HCEC 1CT (cell line): ENCODE results near the gene DSCAM.
"Not testable (repeated sequence)": the region's sequence is repeated elsewhere in the genome, so short reads cannot be mapped to it uniquely, and the experiment has no call there.

Source experiments
- DNase-seq: peaks from one replicate; pipeline ENCODE4 v3.0.0-alpha.2; 2017

The DSCAM gene

GRCh38 chr21:40345711-40346321, 501.1 kb downstream of the DSCAM start:
- DNase-seq, result no peak

GRCh38 chr21:40340357-40340756, 506.6 kb downstream of the DSCAM start:
- DNase-seq, result no peak

- no peak for DNase-seq
Observed at GRCh38 chr21:40339050-40339449, 507.9 kb downstream of the DSCAM start.

DNA sequence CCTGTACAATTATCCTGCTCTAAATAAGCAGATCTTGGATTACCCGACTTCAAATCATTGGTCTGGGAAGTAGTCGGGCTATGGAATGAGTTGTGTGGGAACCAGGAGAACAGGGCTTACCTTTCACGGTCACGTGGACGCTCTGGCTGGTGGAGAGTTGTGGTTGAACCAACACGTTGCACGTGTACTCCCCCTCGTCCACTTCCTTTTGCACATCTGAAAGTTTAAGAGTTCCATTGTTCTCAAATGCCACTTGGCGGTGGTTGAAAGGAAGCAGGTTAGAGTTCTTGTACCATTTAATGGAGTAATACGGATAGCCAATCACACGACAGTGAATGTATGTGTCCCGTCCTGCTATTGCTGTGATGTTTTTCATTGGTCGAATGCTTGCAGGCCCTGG, 509.0 kb downstream of the DSCAM start:
- DNase-seq, result no peak

GRCh38 chr21:40335704-40336103, 511.3 kb downstream of the DSCAM start:
- no peak for DNase-seq

GRCh38 chr21:40334159-40334558, 512.8 kb downstream of the DSCAM start:
- DNase-seq, result no peak

- no peak for DNase-seq
Observed at GRCh38 chr21:40333731-40334130, 513.2 kb downstream of the DSCAM start.

DNA sequence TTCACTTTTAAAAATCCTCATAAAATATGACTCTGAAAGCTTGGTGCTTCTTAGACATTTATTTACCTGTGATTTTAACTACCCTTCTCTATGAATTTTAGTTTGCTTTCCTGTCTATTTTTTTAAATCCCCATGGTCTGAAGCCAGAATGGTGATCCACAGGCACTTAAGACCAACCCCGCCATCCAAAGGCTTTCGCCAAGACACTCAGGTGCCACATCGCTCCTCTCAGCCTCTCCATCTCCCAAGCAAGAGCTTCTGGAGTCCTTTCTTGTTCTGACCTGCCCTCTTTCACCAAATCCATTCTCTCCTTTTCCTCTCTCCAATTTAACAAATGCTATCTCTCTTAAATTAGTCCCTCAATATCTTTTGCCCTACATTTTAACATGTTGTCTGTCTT, 515.2 kb downstream of the DSCAM start:
- DNase-seq, result no peak

DNA sequence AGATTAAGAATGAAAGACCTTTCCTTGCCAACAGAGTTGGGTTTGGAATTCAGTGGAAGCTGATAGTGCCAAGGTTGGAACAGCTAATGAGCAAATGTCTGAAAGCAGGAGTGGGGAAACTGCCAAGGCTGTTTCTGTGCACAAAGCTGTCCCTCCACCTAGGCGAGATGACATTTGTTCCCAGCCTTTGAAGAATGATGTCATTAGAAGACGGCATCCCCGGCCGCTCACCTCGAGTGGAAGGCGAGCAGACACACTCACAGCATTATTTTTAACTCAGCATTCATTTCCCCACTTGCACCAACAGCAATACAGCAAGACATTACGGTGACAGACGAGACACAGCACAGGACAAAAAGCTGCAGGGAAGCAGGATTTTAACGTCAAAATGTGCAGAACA, 515.8 kb downstream of the DSCAM start:
- no peak for DNase-seq

DNA sequence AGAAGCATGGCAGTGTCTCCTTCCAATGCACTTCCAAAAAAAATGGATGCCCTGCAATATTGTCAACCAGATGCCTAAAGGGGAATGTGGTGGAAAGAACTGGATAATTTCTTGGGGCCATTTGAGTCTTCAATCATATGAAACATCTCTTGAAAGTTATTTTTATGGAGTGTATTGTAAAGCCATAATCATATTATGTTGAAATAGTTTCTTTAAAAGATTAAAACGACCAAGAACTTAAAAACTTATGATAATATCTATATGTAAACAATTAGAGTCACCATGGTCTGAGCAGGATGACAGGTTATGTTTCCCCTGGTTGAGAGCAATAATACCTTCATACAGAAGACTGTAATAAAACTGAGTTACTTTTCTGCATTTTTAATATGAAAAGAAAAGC, 522.6 kb downstream of the DSCAM start:
- DNase-seq, result no peak

- DNase-seq, result not testable (repeated sequence)
Observed at GRCh38 chr21:40320718-40321117, 526.2 kb downstream of the DSCAM start.

- no peak for DNase-seq
Observed at GRCh38 chr21:40318371-40318770, 528.6 kb downstream of the DSCAM start.

- no peak for DNase-seq
Observed at GRCh38 chr21:40316104-40316503, 530.9 kb downstream of the DSCAM start.

DNA sequence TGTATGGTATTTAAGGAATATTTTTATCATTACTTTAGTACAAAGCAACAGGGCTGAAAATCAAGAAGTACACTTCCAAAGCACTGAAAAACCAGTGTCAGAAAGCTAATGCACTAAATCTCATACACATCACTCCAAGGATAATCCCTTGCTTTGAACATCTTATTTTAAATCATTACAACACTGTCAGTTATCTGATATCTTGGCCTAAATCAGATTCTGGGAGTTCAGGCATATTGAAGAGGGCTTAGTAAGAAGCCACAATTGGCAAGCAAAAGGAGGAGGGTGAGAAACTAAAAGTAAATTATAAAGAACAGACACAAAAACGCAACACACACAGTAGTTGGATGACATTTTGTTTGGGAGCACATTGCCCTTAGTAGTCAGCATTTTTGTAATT, 531.3 kb downstream of the DSCAM start:
- no peak for DNase-seq

DNA sequence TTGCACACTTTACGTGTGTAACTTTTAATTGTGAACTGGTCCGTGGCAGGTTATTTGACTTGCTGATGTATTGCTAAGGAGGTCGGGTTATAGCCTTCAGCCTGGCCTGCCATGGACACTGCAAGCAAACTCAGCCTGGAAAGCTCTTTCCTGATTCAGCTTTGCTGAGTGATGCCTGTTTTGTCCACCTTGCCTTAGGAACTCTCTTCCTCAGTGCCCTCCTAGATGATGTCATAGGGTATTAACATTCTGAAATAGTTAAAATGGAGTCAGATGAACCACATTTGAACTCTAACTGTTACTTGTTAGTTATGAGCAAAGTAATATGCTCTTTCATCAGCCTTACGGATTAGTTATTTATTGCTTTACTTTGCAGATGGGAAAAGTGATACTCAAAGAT, 533.7 kb downstream of the DSCAM start:
- DNase-seq, result no peak

DNA sequence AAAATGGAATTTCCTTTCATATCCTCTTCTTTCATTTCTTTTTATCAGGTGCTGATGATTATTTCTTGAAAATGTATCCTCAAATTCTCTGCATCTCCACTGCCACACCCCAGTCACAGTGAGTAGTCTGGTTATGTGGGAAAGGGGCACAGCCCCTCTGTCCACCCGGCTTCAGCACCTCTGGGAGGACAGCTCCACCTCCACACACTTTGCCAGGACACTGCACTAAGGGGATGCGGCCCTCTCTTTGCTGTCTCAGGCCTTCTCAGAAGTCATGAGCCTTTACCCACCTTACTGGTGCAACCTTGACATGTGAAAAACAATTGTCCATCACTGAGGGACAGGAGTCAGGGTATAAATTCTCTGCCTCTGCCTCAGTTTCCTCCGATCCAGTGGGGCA, 546.7 kb downstream of the DSCAM start:
- DNase-seq, result no peak

GRCh38 chr21:40299451-40299850, 547.5 kb downstream of the DSCAM start:
- DNase-seq, result no peak

DNA sequence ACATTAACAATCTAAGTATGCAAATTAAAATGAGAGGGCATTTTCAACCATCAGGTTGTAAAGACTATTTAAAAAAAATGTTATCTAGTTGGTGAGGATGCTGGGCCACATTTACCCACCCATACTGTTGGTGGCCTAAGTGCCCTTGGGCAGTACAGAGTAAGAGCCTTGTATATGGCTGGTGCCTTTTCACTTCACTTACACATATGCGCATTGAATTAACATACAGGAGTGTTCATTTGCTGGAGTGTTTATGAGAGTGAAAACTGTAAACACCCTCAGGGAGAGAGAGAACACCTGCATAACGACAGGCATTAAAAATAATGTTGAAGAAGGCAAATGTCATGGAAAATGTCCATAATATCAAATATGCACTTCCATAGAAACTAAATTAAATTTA, 552.6 kb downstream of the DSCAM start:
- DNase-seq, result no peak

GRCh38 chr21:40291560-40291959, 555.4 kb downstream of the DSCAM start:
- no peak for DNase-seq

DNA sequence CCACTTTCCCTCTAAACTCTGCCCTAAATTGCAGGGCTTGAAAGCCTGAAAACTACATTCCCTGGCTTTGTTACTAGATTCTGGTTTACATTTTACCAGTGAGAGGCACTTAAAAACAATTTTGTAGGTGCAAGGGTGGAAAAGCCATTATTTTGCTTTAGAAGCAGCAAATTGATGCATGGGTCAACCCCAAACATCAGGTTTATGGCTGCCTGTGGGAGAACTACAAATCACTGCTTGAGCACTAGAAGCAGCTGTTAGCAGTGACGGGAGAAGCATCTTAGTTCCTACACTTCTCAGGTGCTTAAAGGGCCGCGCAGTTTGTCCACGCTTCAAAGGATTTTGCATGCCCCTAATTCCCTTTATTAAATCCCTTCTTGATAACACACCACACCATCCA, 562.5 kb downstream of the DSCAM start:
- no peak for DNase-seq

- no peak for DNase-seq
Observed at GRCh38 chr21:40282912-40283886, 563.8 kb downstream of the DSCAM start.

- DNase-seq, result no peak
Observed at GRCh38 chr21:40278345-40278744, 568.6 kb downstream of the DSCAM start.

GRCh38 chr21:40276001-40276400, 571.0 kb downstream of the DSCAM start:
- no peak for DNase-seq

GRCh38 chr21:40272037-40272436, 574.9 kb downstream of the DSCAM start:
- no peak for DNase-seq
